ENCODE data around the gene TRIM75. TPM values are rescaled to one million over a fixed set of nuclear protein-coding genes. Genes with fewer than 3 reads are reported as not detected.
"Not testable (repeated sequence)": the region's sequence is repeated elsewhere in the genome, so short reads cannot be mapped to it uniquely, and the experiment has no call there.

Gene TRIM75
- total and polyA plus RNA-seq, 2 experiments from 2014 or later = not detected

DNA sequence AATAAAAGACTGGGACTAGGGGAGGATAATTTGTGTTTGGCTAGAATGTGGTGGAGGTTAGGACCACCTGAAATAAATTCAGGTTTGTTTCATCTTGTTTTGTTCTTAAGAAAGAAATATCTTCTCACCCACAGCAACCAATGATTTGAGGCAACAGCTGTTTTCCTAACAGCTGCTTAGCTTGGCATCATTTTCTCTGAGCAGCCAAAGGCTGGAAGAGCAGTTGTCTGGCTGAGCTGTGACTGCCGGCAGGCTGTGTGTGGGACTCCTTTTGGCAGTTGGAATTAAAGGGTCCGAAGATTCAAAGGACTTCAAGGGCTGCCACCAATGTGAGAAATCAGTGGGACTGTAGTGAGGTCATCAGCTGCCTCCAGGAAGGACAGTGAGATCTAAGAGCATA, 5.0 kb downstream of the TRIM75 start:
- H3K4me3 ChIP-seq = no peak overlapping the region
- in situ Hi-C loops (cut with MboI) = no loop called here
- no peaks in the 10 kb centered on the region for H3F3A ChIP-seq (ENCODE audit: insufficient read depth)
- TF ChIP-seq EZH2phosphoT487 (IDR thresholded peaks at IDR 0.05; ENCODE audit: insufficient read depth, low read depth) (no peak), EZH2 (IDR thresholded peaks at IDR 0.05; ENCODE audit: insufficient read depth, poor library complexity, severe bottlenecking) (no peak)
- no peaks in the 10 kb centered on the region for H3K36me3 ChIP-seq (ENCODE audit: low read depth)
- H3K4me1 ChIP-seq (ENCODE audit: insufficient read depth) = no peaks in the 10 kb centered on the region
- H3K27ac ChIP-seq = no peak overlapping the region
- no peaks in the 10 kb centered on the region for H3K9me2 ChIP-seq (ENCODE audit: insufficient read depth)
- no peaks in the 10 kb centered on the region for H3K79me2 ChIP-seq (ENCODE audit: insufficient read depth)
- H4K20me1 ChIP-seq (ENCODE audit: insufficient read depth) = no peaks in the 10 kb centered on the region
- WGBS, 2 experiments (ENCODE audit: low coverage in 1 of 2, low lambda C conversion rate in 2 of 2, missing lambda C conversion rate in 2 of 2) = 0 to 4% methylated on average over 2 of the region's 2 CpGs
- H3K27me3 ChIP-seq (replicated peaks; ENCODE audit: insufficient read depth) = no peaks in the 10 kb centered on the region
- no peak overlapping the region for H3K9ac ChIP-seq
- DNase-seq = no peak
- H2AFZ ChIP-seq = no peak overlapping the region
- H3K4me2 ChIP-seq (ENCODE audit: unreplicated experiment) = no peak overlapping the region
- H3K9me3 ChIP-seq (ENCODE audit: low read depth) = no peaks in the 10 kb centered on the region

DNA sequence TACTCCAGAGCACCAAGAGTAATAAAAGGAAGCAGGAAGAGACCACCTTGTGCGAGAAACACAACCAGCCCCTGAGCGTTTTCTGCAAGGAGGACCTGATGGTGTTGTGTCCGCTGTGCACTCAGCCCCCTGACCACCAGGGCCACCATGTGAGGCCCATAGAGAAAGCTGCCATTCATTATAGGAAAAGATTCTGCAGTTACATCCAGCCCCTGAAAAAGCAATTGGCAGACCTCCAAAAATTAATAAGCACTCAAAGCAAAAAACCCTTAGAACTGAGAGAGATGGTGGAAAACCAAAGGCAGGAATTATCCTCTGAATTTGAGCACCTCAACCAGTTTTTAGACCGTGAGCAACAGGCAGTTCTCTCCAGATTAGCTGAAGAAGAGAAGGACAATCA, 5.7 kb downstream of the TRIM75 start:
- 65 to 67% methylated on average over 4 of the region's 4 CpGs for WGBS, 2 experiments (ENCODE audit: low coverage in 1 of 2, low lambda C conversion rate in 2 of 2, missing lambda C conversion rate in 2 of 2)
- Histone ChIP-seq H4K20me1 (ENCODE audit: insufficient read depth) (no peaks in the 10 kb centered on the region), H3K79me2 (ENCODE audit: insufficient read depth) (no peaks in the 10 kb centered on the region), H3K4me3 (no peak overlapping the region), H2AFZ (no peak overlapping the region), H3K27me3 (replicated peaks; ENCODE audit: insufficient read depth) (no peaks in the 10 kb centered on the region), H3K9ac (no peak overlapping the region), H3K4me1 (ENCODE audit: insufficient read depth) (no peaks in the 10 kb centered on the region), H3K4me2 (ENCODE audit: unreplicated experiment) (no peak overlapping the region), H3F3A (ENCODE audit: insufficient read depth) (no peaks in the 10 kb centered on the region), H3K27ac (no peak overlapping the region), H3K9me2 (ENCODE audit: insufficient read depth) (no peaks in the 10 kb centered on the region), H3K9me3 (ENCODE audit: low read depth) (no peaks in the 10 kb centered on the region), H3K36me3 (ENCODE audit: low read depth) (no peaks in the 10 kb centered on the region)
- in situ Hi-C loops (cut with MboI) = no loop called here
- no peak for DNase-seq
- TF ChIP-seq EZH2phosphoT487 (IDR thresholded peaks at IDR 0.05; ENCODE audit: insufficient read depth, low read depth) = no peak
- no peak for TF ChIP-seq EZH2 (IDR thresholded peaks at IDR 0.05; ENCODE audit: insufficient read depth, poor library complexity, severe bottlenecking)

DNA sequence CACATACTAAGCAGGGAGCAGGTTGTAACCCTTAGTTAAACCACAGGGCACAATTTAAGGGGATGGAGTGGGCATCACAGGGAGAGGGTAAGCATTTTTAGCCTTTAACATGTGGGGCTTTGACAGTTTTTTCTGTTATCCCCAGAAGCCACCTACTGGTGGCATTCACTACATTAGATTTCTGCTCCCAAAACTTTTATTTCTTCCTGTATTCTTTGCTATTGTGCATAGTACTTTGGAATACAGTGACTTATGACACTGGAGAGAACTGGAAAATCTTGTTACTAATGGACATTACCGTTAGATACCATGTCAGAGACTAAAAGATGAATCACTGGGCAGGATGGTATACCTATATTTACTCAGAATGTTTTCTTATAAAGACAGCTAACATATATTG, 7.3 kb downstream of the TRIM75 start:
- Histone ChIP-seq H3K9me2 (ENCODE audit: insufficient read depth) (no peaks in the 10 kb centered on the region), H2AFZ (no peak overlapping the region), H3F3A (ENCODE audit: insufficient read depth) (no peaks in the 10 kb centered on the region), H3K36me3 (ENCODE audit: low read depth) (no peaks in the 10 kb centered on the region), H3K9me3 (ENCODE audit: low read depth) (no peaks in the 10 kb centered on the region), H3K27me3 (replicated peaks; ENCODE audit: insufficient read depth) (no peaks in the 10 kb centered on the region), H3K4me2 (ENCODE audit: unreplicated experiment) (no peak overlapping the region), H3K4me1 (ENCODE audit: insufficient read depth) (no peaks in the 10 kb centered on the region), H3K9ac (no peak overlapping the region), H3K27ac (no peak overlapping the region), H4K20me1 (ENCODE audit: insufficient read depth) (no peaks in the 10 kb centered on the region), H3K79me2 (ENCODE audit: insufficient read depth) (no peaks in the 10 kb centered on the region), H3K4me3 (no peak overlapping the region)
- in situ Hi-C loops (cut with MboI) = no loop called here
- DNase-seq = peak; percentile 14
- no peak for TF ChIP-seq EZH2phosphoT487 (IDR thresholded peaks at IDR 0.05; ENCODE audit: insufficient read depth, low read depth)
- no peak for TF ChIP-seq EZH2 (IDR thresholded peaks at IDR 0.05; ENCODE audit: insufficient read depth, poor library complexity, severe bottlenecking)
- 0% methylated on average over 1 of the region's 1 CpG for WGBS, 2 experiments (ENCODE audit: low coverage in 1 of 2, low lambda C conversion rate in 2 of 2, missing lambda C conversion rate in 2 of 2)

DNA sequence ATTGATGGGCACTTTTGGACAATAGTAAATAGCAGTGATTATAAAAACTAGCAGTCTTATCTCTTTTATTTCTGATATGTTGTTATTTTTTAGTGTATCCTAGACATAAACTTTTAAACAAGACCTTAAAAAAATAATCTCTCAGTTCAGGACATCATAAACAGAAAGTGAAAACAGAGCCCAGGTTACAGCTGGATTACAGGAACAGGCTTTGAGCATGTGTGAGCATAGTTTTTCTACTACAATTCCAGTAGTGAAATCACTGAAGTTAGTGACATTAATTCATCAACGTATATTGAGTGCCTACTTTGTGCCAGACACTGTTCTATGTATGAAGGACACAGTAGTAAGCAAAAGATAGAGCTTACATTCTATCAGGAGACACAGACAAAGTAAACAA, 16.9 kb downstream of the TRIM75 start:
- no peak for DNase-seq
- no peaks in the 10 kb centered on the region for H3K27me3 ChIP-seq (replicated peaks; ENCODE audit: insufficient read depth)
- H2AFZ ChIP-seq = no peak overlapping the region
- no peaks in the 10 kb centered on the region for H3K9me3 ChIP-seq (ENCODE audit: low read depth)
- no peak overlapping the region for H3K27ac ChIP-seq
- H4K20me1 ChIP-seq (ENCODE audit: insufficient read depth) = no peaks in the 10 kb centered on the region
- H3K9ac ChIP-seq = no peak overlapping the region
- no peak for TF ChIP-seq EZH2phosphoT487 (IDR thresholded peaks at IDR 0.05; ENCODE audit: insufficient read depth, low read depth)
- no peak for TF ChIP-seq EZH2 (IDR thresholded peaks at IDR 0.05; ENCODE audit: insufficient read depth, poor library complexity, severe bottlenecking)
- no peaks in the 10 kb centered on the region for H3K36me3 ChIP-seq (ENCODE audit: low read depth)
- H3K4me2 ChIP-seq (ENCODE audit: unreplicated experiment) = no peak overlapping the region
- H3K9me2 ChIP-seq (ENCODE audit: insufficient read depth) = no peaks in the 10 kb centered on the region
- no peak overlapping the region for H3K4me3 ChIP-seq
- in situ Hi-C loops (cut with MboI) = no loop called here
- H3K4me1 ChIP-seq (ENCODE audit: insufficient read depth) = no peaks in the 10 kb centered on the region
- WGBS, 2 experiments (ENCODE audit: low coverage in 1 of 2, low lambda C conversion rate in 2 of 2, missing lambda C conversion rate in 2 of 2) = 0 to 9% methylated on average over 1 of the region's 1 CpG
- no peaks in the 10 kb centered on the region for H3F3A ChIP-seq (ENCODE audit: insufficient read depth)
- H3K79me2 ChIP-seq (ENCODE audit: insufficient read depth) = no peaks in the 10 kb centered on the region

DNA sequence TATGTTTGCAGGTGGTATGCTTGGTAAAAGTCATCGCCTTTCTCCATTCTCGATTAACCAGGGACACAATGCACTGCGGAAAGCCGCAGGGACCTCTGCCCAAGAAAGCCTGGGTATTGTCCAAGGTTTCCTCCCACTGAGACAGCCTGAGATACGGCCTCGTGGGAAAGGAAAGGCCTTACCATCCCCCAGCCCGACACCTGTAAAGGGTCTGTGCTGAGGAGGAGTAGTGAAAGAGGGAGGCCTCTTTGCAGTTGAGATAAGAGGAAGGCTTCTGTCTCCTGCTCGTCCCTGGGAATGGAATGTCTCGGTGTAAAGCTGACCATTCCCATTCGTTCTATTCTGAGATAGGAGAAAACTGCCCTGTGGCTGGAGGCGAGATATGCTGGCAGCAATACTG, 19.7 kb downstream of the TRIM75 start:
- in situ Hi-C loops (cut with MboI); H3K79me2 ChIP-seq (ENCODE audit: insufficient read depth); H3K4me3 ChIP-seq; H3K9ac ChIP-seq; H2AFZ ChIP-seq; H3K4me1 ChIP-seq (ENCODE audit: insufficient read depth); H3F3A ChIP-seq (ENCODE audit: insufficient read depth); H3K27me3 ChIP-seq (replicated peaks; ENCODE audit: insufficient read depth); H3K9me2 ChIP-seq (ENCODE audit: insufficient read depth); H4K20me1 ChIP-seq (ENCODE audit: insufficient read depth); H3K36me3 ChIP-seq (ENCODE audit: low read depth); H3K4me2 ChIP-seq (ENCODE audit: unreplicated experiment); H3K27ac ChIP-seq; DNase-seq; H3K9me3 ChIP-seq (ENCODE audit: low read depth): not testable (repeated sequence)
- WGBS, 2 experiments (ENCODE audit: low coverage in 1 of 2, low lambda C conversion rate in 2 of 2, missing lambda C conversion rate in 2 of 2) = 45 to 48% methylated on average over 11 of the region's 11 CpGs

All from GM23248 (cell line).